ENCODE measurements around the gene HSD17B14.
"Not testable (repeated sequence)": the region's sequence is repeated elsewhere in the genome, so short reads cannot be mapped to it uniquely, and the experiment has no call there.

Gene HSD17B14

GRCh38 chr19:48878196-48879024 lies 42.1 kb upstream of the HSD17B14 start:
- Histone ChIP-seq H3K27me3 (ENCODE audit: insufficient read depth, low read depth, severe bottlenecking) (no peaks in the 10 kb centered on the region), H3K27ac (no peak overlapping the region), H3K9me3 (ENCODE audit: severe bottlenecking) (no peaks in the 10 kb centered on the region), H3K36me3 (peaks cover 49% of the 10 kb centered on the region), H3K4me3 (ENCODE audit: low read depth, low read length) (no peak overlapping the region)
- no peak for DNase-seq
- TF ChIP-seq CTCF (IDR thresholded peaks at IDR 0.05; ENCODE audit: low read depth, low read length), result no peak

- H3K4me3 ChIP-seq (ENCODE audit: low read depth, low read length), result no peak overlapping the region
- peak overlapping the region; percentile 97; the same call in 1 of the 2 replicates for H3K27ac ChIP-seq
- TF ChIP-seq CTCF (IDR thresholded peaks at IDR 0.05; ENCODE audit: low read depth, low read length), result no peak
- no peaks in the 10 kb centered on the region for H3K27me3 ChIP-seq (ENCODE audit: insufficient read depth, low read depth, severe bottlenecking)
- peaks cover 53% of the 10 kb centered on the region for H3K36me3 ChIP-seq
- H3K9me3 ChIP-seq (ENCODE audit: severe bottlenecking), result no peaks in the 10 kb centered on the region
- no peak for DNase-seq
Observed at GRCh38 chr19:48877855-48878195, 41.5 kb upstream of the HSD17B14 start.

- H3K27ac ChIP-seq, result peak overlapping the region; percentile 97
- peak overlapping the region; percentile 33 for H3K4me3 ChIP-seq (ENCODE audit: low read depth, low read length)
- H3K36me3 ChIP-seq, result peaks cover 53% of the 10 kb centered on the region
- not testable (repeated sequence) for H3K9me3 ChIP-seq (ENCODE audit: severe bottlenecking); H3K27me3 ChIP-seq (ENCODE audit: insufficient read depth, low read depth, severe bottlenecking)
- DNase-seq, result peak; percentile 82
Observed at GRCh38 chr19:48876043-48876981, 40.0 kb upstream of the HSD17B14 start.

GRCh38 chr19:48874303-48875135 lies 38.2 kb upstream of the HSD17B14 start:
- no peak overlapping the region for H3K4me3 ChIP-seq (ENCODE audit: low read depth, low read length)

GRCh38 chr19:48873476-48874302 lies 37.4 kb upstream of the HSD17B14 start:
- DNase-seq, result no peak
- Histone ChIP-seq H3K27ac (peak overlapping the region; percentile 87; the same call in 1 of the 2 replicates), H3K4me3 (ENCODE audit: low read depth, low read length) (peak overlapping the region; percentile 100), H3K9me3 (ENCODE audit: severe bottlenecking) (no peaks in the 10 kb centered on the region), H3K27me3 (ENCODE audit: insufficient read depth, low read depth, severe bottlenecking) (no peaks in the 10 kb centered on the region), H3K36me3 (peaks cover 52% of the 10 kb centered on the region)
- no peak for TF ChIP-seq CTCF (IDR thresholded peaks at IDR 0.05; ENCODE audit: low read depth, low read length)

More at GRCh38 chr19:48874303-48875135, 38.2 kb upstream of the HSD17B14 start:
- H3K27me3 ChIP-seq (ENCODE audit: insufficient read depth, low read depth, severe bottlenecking), result no peaks in the 10 kb centered on the region
- peaks cover 53% of the 10 kb centered on the region for H3K36me3 ChIP-seq
- no peak for TF ChIP-seq CTCF (IDR thresholded peaks at IDR 0.05; ENCODE audit: low read depth, low read length)
- H3K9me3 ChIP-seq (ENCODE audit: severe bottlenecking), result no peaks in the 10 kb centered on the region
- peak overlapping the region; percentile 97 for H3K27ac ChIP-seq
- DNase-seq, result no peak
